GM18868 (cell line): Measurements from ENCODE around the gene ZNF226.
"Not testable (repeated sequence)": the region's sequence is repeated elsewhere in the genome, so short reads cannot be mapped to it uniquely, and the experiment has no call there.

Experiments
- ATAC-seq: cut with Tn5 transposase; IDR thresholded peaks from one replicate; pipeline ENCODE4 v1.9.1; 2021; ENCODE audit warnings: mild to moderate bottlenecking, moderate library complexity; ENCODE audit not compliant: unreplicated experiment

Gene ZNF226

GRCh38 chr19:44207126-44207803 is 42.4 kb downstream of the ZNF226 start:
- ATAC-seq: peak; percentile 74

GRCh38 chr19:44212250-44212865 is 47.5 kb downstream of the ZNF226 start, which contains the start of gene ZNF227:
Gene ZNF227 (plus strand): TSS chr19:44212532. CDS start chr19:44217793, 5,261 bp downstream.
- peak; percentile 87 for ATAC-seq

GRCh38 chr19:44212866-44213346 is 48.0 kb downstream of the ZNF226 start:
- ATAC-seq: no peak

GRCh38 chr19:44219926-44220325 is 55.0 kb downstream of the ZNF226 start:
- ATAC-seq: not testable (repeated sequence)

- ATAC-seq: not testable (repeated sequence)
These were observed 55.9 kb downstream of the ZNF226 start for GRCh38 chr19:44220761-44221160.

- not testable (repeated sequence) for ATAC-seq
These were observed 56.4 kb downstream of the ZNF226 start for GRCh38 chr19:44221291-44221690.
